Measurements from ENCODE around the gene CNEP1R1. TPM values are rescaled to one million over a fixed set of nuclear protein-coding genes. Genes with fewer than 3 reads are reported as not detected.

CNEP1R1 gene
- total and polyA plus RNA-seq, 2 donors (not counting 1 experiment from before 2014, with no cell fraction given) = 18.6 to 32.9 TPM

- Mint-ChIP-seq H3K27ac (no peak overlapping the region), H3K4me3 (no peak overlapping the region), H3K27me3 (peaks cover 10% of the 10 kb centered on the region), H3K4me1 (peaks cover 18% of the 10 kb centered on the region), H3K9me3 (ENCODE audit: insufficient read depth) (no peaks in the 10 kb centered on the region)
- Histone ChIP-seq H3K27ac (ENCODE audit: low read length in 2 of 2) (no peak overlapping the region), H3K9me3 (ENCODE audit: control extremely low read depth in 1 of 3, control insufficient read depth in 2 of 3, insufficient read depth in 1 of 3, low read length in 2 of 3) (no peaks in the 10 kb centered on the region), H4K20me1 (ENCODE audit: control insufficient read depth, insufficient read depth, low read length, poor library complexity, severe bottlenecking) (no peaks in the 10 kb centered on the region), H3K79me2 (ENCODE audit: control insufficient read depth, insufficient read depth, low read length) (peaks cover 34% of the 10 kb centered on the region), H3K4me2 (replicated peaks; ENCODE audit: low read depth, low read length, poor library complexity, severe bottlenecking) (no peak overlapping the region), H3K4me1 (ENCODE audit: control insufficient read depth in 2 of 2, insufficient read depth in 2 of 2, low read length in 2 of 2) (peaks cover 12 to 14% of the 10 kb centered on the region in 2 donors), H3K36me3 (replicated peaks in 1 of 2; ENCODE audit: control extremely low read depth in 1 of 2, control insufficient read depth in 1 of 2, extremely low read depth in 1 of 2, insufficient read depth in 2 of 2, low read length in 1 of 2) (no peaks in the 10 kb centered on the region), H3K27me3 (replicated peaks in 1 of 4; ENCODE audit: control extremely low read depth in 1 of 4, control insufficient read depth in 3 of 4, insufficient read depth in 4 of 4, low read length in 3 of 4) (no peaks in the 10 kb centered on the region), H3K4me3 (ENCODE audit: control extremely low read depth in 1 of 5, extremely low read depth in 1 of 5, insufficient read depth in 1 of 5, low read depth in 2 of 5, low read length in 4 of 5) (no peak overlapping the region), H3K9ac (ENCODE audit: low read length) (no peak overlapping the region), H2AFZ (ENCODE audit: insufficient read depth, low read depth, low read length, poor library complexity, severe bottlenecking) (no peak overlapping the region)
- intact Hi-C loops (cut with micrococcal nuclease) = no loop called here
- 67% methylated on average over 2 of the region's 2 CpGs for WGBS (ENCODE audit: insufficient coverage)
- ATAC-seq (ENCODE audit: low read depth) (no peak), DNase-seq (no peak)
- TF ChIP-seq CTCF (IDR thresholded peaks at IDR 0.05) (no peak), EZH2 (IDR thresholded peaks at IDR 0.05; ENCODE audit: borderline replicate concordance, insufficient read depth, low read depth, low read length, poor library complexity, severe bottlenecking) (no peak)
- CTCF ChIA-PET = no interaction called here
- POLR2A ChIA-PET = no interaction called here
Observed at GRCh38 chr16:50021544-50021943, 3.5 kb upstream of the CNEP1R1 start.

DNA sequence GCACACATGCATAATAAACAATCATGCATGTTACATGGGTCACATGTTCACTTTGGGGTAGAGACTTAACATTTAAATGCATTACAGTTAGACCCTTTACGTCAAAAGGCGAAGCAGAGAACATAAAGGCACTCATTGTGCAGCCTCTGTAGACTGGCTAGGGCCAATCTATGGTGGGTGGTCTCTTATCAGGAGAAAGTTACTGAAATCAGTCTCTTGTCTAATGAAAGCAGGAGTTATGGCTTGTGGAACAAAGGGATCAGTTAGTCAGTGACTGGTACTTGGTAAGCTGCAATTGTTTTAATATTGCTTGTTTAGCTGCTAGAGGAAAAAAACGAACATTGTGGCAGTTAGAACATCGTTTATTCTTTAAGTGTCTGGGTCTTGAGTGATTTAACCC is 1.4 kb upstream of the CNEP1R1 start:
- no peak for TF ChIP-seq EZH2 (IDR thresholded peaks at IDR 0.05; ENCODE audit: borderline replicate concordance, insufficient read depth, low read depth, low read length, poor library complexity, severe bottlenecking)
- no peak for TF ChIP-seq CTCF (IDR thresholded peaks at IDR 0.05)
- ATAC-seq (ENCODE audit: low read depth) = no peak
- H3K27ac Mint-ChIP-seq = no peak overlapping the region
- no peaks in the 10 kb centered on the region for H4K20me1 ChIP-seq (ENCODE audit: control insufficient read depth, insufficient read depth, low read length, poor library complexity, severe bottlenecking)
- no peak overlapping the region for H3K4me2 ChIP-seq (replicated peaks; ENCODE audit: low read depth, low read length, poor library complexity, severe bottlenecking)
- no peaks in the 10 kb centered on the region for H3K36me3 ChIP-seq (replicated peaks in 1 of 2; ENCODE audit: control extremely low read depth in 1 of 2, control insufficient read depth in 1 of 2, extremely low read depth in 1 of 2, insufficient read depth in 2 of 2, low read length in 1 of 2)
- H3K27me3 Mint-ChIP-seq = peaks cover 10% of the 10 kb centered on the region
- intact Hi-C loops (cut with micrococcal nuclease) = loop anchor here (1.0 to 2.0 kb wide), 5 partner anchors 42 to 783 kb away; partner anchors contain the start of genes HEATR3 and TENT4B
- POLR2A ChIA-PET = no interaction called here
- no peak overlapping the region for H3K4me3 Mint-ChIP-seq
- no peak overlapping the region for H3K4me3 ChIP-seq (ENCODE audit: control extremely low read depth in 1 of 5, extremely low read depth in 1 of 5, insufficient read depth in 1 of 5, low read depth in 2 of 5, low read length in 4 of 5)
- peak overlapping the region; percentile 21 for H2AFZ ChIP-seq (ENCODE audit: insufficient read depth, low read depth, low read length, poor library complexity, severe bottlenecking)
- peaks cover 39% of the 10 kb centered on the region for H3K79me2 ChIP-seq (ENCODE audit: control insufficient read depth, insufficient read depth, low read length)
- H3K9ac ChIP-seq (ENCODE audit: low read length) = no peak overlapping the region
- H3K4me1 Mint-ChIP-seq = peaks cover 21% of the 10 kb centered on the region
- no peaks in the 10 kb centered on the region for H3K9me3 ChIP-seq (ENCODE audit: control extremely low read depth in 1 of 3, control insufficient read depth in 2 of 3, insufficient read depth in 1 of 3, low read length in 2 of 3)
- 33% methylated on average over 3 of the region's 4 CpGs for WGBS (ENCODE audit: insufficient coverage)
- no peaks in the 10 kb centered on the region for H3K9me3 Mint-ChIP-seq (ENCODE audit: insufficient read depth)
- H3K4me1 ChIP-seq (ENCODE audit: control insufficient read depth in 2 of 2, insufficient read depth in 2 of 2, low read length in 2 of 2) = peaks cover 12 to 14% of the 10 kb centered on the region in 2 donors
- CTCF ChIA-PET = interaction anchor here (0.5 to 5.4 kb wide), 5 partner anchors 188 to 783 kb away, joined by 3 to 89 read pairs (median 25); no protein-coding TSS in a partner anchor
- H3K27me3 ChIP-seq (replicated peaks in 1 of 4; ENCODE audit: control extremely low read depth in 1 of 4, control insufficient read depth in 3 of 4, insufficient read depth in 4 of 4, low read length in 3 of 4) = no peaks in the 10 kb centered on the region
- no peak for DNase-seq
- H3K27ac ChIP-seq (ENCODE audit: low read length in 2 of 2) = no peak overlapping the region
